Measurements from ENCODE around the gene PCDHGB4. TPM values are rescaled to one million over a fixed set of nuclear protein-coding genes. Genes with fewer than 3 reads are reported as not detected.

The PCDHGB4 gene
- total and polyA plus RNA-seq, 2 of the 4 experiments (the other 2 are of a cell fraction), result 10.0 to 17.6 TPM

GRCh38 chr5:141419074-141419880 is 31.8 kb downstream of the PCDHGB4 start (continued):
- TF ChIP-seq CHD1 (IDR thresholded peaks at IDR 0.05; ENCODE audit: low read depth, low read length), result no peak

DNA sequence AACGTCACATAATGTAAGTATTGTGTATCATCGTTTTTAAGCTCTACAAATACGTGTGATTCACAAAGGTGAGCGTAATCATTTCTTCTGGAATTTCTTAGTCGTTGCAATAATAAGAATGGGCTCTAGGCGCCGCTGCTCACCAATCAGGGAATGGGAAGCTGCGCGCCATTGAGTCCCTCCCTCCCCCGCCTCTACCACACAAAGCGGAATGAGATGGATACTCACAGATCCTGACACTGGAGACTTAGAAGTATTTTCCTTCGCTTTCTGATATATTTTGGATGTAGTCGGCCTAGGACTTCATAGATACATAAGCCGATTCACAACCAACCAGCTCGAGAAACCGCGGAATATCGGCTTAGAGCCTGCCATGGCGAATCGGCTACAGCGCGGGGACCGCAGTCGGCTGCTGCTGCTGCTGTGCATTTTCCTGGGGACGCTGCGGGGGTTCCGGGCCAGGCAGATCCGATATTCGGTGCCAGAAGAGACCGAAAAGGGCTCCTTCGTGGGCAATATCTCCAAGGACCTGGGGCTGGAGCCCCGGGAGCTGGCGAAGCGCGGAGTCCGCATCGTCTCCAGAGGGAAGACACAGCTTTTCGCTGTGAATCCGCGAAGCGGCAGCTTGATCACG is 33.5 kb downstream of the PCDHGB4 start, which contains the start of gene PCDHGA11:
Gene PCDHGA11 (plus strand): TSS at position 197 of the 634 bp plus-strand sequence. CDS start 177 bp downstream, at position 374.
- Histone ChIP-seq H2BK20ac (ENCODE audit: low read depth, low read length) (no peak within 1 kb of the TSS), H2AK5ac (ENCODE audit: low read depth, low read length) (no peak within 1 kb of the TSS), H3K23ac (ENCODE audit: low read depth, low read length) (peak within 1 kb of the TSS; percentile 21; the same call in 1 of the 2 replicates), H3K27ac (ENCODE audit: insufficient read depth, low read length) (peak within 1 kb of the TSS; percentile 26; the same call in 1 of the 2 replicates), H2BK5ac (ENCODE audit: low read depth, low read length, poor library complexity, severe bottlenecking) (no peak within 1 kb of the TSS), H2BK15ac (ENCODE audit: low read depth, low read length) (no peak within 1 kb of the TSS), H4K91ac (ENCODE audit: insufficient read depth, low read depth, low read length) (no peak within 1 kb of the TSS), H3K4ac (ENCODE audit: low read depth, low read length) (no peak within 1 kb of the TSS), H3K9me3 (ENCODE audit: control insufficient read depth, insufficient read depth, low read length) (peaks cover 51% of the 10 kb centered on the region), H3K9ac (ENCODE audit: low read depth, low read length) (peak within 1 kb of the TSS; percentile 76), H2AK9ac (replicated peaks; ENCODE audit: low read depth, low read length, poor library complexity) (peak within 1 kb of the TSS; percentile 31), H3K27me3 (ENCODE audit: control insufficient read depth, insufficient read depth, low read length) (no peaks in the 10 kb centered on the region), H4K20me1 (ENCODE audit: insufficient read depth, low read length) (no peaks in the 10 kb centered on the region), H3K4me3 (ENCODE audit: insufficient read depth, low read depth, low read length) (peak within 1 kb of the TSS; percentile 54), H3K4me1 (ENCODE audit: control insufficient read depth, insufficient read depth, low read length) (no peaks in the 10 kb centered on the region), H3K4me2 (ENCODE audit: low read depth, low read length) (peak within 1 kb of the TSS; percentile 62; the same call in 1 of the 2 replicates), H3K14ac (replicated peaks; ENCODE audit: low read depth, low read length) (no peak within 1 kb of the TSS), H4K8ac (ENCODE audit: low read depth in 2 of 2, low read length in 2 of 2) (no peak within 1 kb of the TSS), H3K9me1 (ENCODE audit: insufficient read depth, low read length) (no peaks in the 10 kb centered on the region), H3K56ac (ENCODE audit: extremely low read depth, insufficient read depth, low read length) (no peak within 1 kb of the TSS), H2BK120ac (ENCODE audit: low read depth, low read length) (no peak within 1 kb of the TSS), H4K5ac (ENCODE audit: low read depth, low read length) (no peak within 1 kb of the TSS), H2AFZ (replicated peaks; ENCODE audit: low read length, poor library complexity) (peak within 1 kb of the TSS; percentile 26), H3K36me3 (ENCODE audit: control insufficient read depth, insufficient read depth, low read length) (peaks cover 29% of the 10 kb centered on the region), H3K18ac (ENCODE audit: low read depth, low read length) (no peak within 1 kb of the TSS), H3K79me1 (ENCODE audit: low read depth in 1 of 2, low read length in 2 of 2) (peaks cover 20 to 21% of the 10 kb centered on the region in 2 experiments; a peak in 3 of 4 replicates)
- in situ Hi-C loops (cut with MboI; ENCODE audit: low sequenced_read_pairs), result no loop called here
- intact Hi-C loops (cut with micrococcal nuclease), result no loop called here
- 16% methylated on average over 8 of the region's 42 CpGs; no CpG with 5 or more reads in 1 of the 2 experiments for WGBS, 2 experiments (ENCODE audit: extremely low coverage in 2 of 2, insufficient read length in 1 of 2)
- ATAC-seq (ENCODE audit: low read depth), result peak; percentile 57
- DNase-seq, result peak; percentile 63
- ChIA-PET POLR2A (ENCODE audit: unreplicated experiment) (no interaction called here), CTCF (interaction anchor here (0.6 to 2.2 kb wide), 16 partner anchors 9 to 146 kb away, joined by 3 to 19 read pairs (median 3); partner anchors contain the start of genes PCDHGA12 and PCDHGB6)
- no TSS peak for BruUV-seq (replicated peaks)
- TF ChIP-seq CHD1 (IDR thresholded peaks at IDR 0.05; ENCODE audit: low read depth, low read length), result no peak
- TF ChIP-seq SMC3 (IDR thresholded peaks at IDR 0.05; ENCODE audit: low read depth, low read length), result peak; percentile 55
- TF ChIP-seq RAD21 (IDR thresholded peaks at IDR 0.05; ENCODE audit: low read length), result peak; percentile 70
- TF ChIP-seq POLR2A (IDR thresholded peaks at IDR 0.05; ENCODE audit: low read depth, low read length), result no peak
- TF ChIP-seq, protein P1, sequence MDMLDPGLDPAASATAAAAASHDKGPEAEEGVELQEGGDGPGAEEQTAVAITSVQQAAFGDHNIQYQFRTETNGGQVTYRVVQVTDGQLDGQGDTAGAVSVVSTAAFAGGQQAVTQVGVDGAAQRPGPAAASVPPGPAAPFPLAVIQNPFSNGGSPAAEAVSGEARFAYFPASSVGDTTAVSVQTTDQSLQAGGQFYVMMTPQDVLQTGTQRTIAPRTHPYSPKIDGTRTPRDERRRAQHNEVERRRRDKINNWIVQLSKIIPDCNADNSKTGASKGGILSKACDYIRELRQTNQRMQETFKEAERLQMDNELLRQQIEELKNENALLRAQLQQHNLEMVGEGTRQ (IDR thresholded peaks at IDR 0.05; ENCODE audit: low read depth, low read length), result no peak
- peak; percentile 64 for TF ChIP-seq CTCF (conservative IDR thresholded peaks at IDR 0.05; ENCODE audit: low read depth, low read length)
- TF ChIP-seq RFX5 (IDR thresholded peaks at IDR 0.05; ENCODE audit: low read depth, low read length), result no peak
- TF ChIP-seq CEBPB (IDR thresholded peaks at IDR 0.05; ENCODE audit: low read depth, low read length), result no peak
- no peak for TF ChIP-seq MXI1 (IDR thresholded peaks at IDR 0.05; ENCODE audit: borderline replicate concordance, low read depth, low read length)
- dilution Hi-C loops (cut with HindIII; ENCODE audit: low sequenced_read_pairs, unreplicated experiment), result no loop called here
